ENCODE data around the gene MRTFB.
"Not testable (repeated sequence)": the region's sequence is repeated elsewhere in the genome, so short reads cannot be mapped to it uniquely, and the experiment has no call there.

MRTFB gene

DNA sequence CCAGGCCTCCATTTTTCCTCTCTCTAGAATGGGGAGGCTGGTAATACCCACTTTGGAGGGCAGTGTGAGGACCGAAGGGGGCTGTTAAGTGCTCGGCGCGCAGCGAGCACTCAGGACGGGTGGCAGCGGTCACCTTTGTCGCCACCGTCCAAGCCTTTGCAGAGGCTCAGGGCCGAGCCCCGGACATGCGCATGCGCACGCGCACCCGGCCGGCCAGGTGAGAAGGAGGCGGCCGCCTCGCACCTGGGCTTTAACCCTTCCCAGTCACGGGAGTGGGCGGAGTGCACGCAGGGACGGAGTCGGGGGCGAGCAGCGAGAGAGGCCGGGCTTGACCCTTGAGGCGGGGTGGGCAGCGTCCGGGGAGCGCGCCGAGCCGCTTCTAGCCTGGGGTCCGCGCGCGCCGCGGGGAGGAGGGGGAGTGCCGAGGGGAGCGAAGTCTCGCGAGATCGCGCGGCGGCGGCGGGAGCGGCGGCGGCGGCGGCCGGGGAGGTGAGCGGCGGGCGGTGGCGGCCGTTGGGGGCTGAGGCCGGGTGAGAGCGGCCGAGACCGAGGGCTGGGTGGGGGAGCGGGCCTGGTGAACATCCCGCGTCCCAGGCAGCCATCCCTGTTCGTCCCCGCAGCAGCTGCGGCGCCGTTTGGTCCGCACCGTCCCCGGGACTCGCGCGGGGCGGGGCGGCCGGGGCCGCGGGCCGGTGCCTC, at the start of gene MRTFB:
MRTFB (plus strand) TSS at position 443 of the 699 bp plus-strand sequence. CDS start 69,288 bp downstream, outside the sequence.
- peak; percentile 82 to 89 for DNase-seq
- peak; percentile 90 for ATAC-seq
- Mint-ChIP-seq H3K4me3 (peak within 1 kb of the TSS; percentile 89 to 92), H3K27me3 (peaks cover 9% of the 10 kb centered on the region), H3K4me1 (peaks cover 16% of the 10 kb centered on the region), H3K27ac (peak within 1 kb of the TSS; percentile 96 to 97), H3K9me3 (no peaks in the 10 kb centered on the region)

- not testable (repeated sequence) for DNase-seq, H3K27ac Mint-ChIP-seq, H3K4me3 Mint-ChIP-seq, H3K4me1 Mint-ChIP-seq, ATAC-seq, H3K9me3 Mint-ChIP-seq
- peaks cover 31% of the 10 kb centered on the region for H3K27me3 Mint-ChIP-seq
These were observed 47.6 kb upstream of the MRTFB start for GRCh38 chr16:14023526-14023925.

GRCh38 chr16:14024283-14024682, 46.8 kb upstream of the MRTFB start:
- Mint-ChIP-seq H3K4me1 (no peaks in the 10 kb centered on the region), H3K9me3 (no peaks in the 10 kb centered on the region)
- ATAC-seq = no peak

GRCh38 chr16:14026572-14027285, 44.4 kb upstream of the MRTFB start:
- ATAC-seq (no peak), DNase-seq (no peak)
- H3K9me3 Mint-ChIP-seq = no peaks in the 10 kb centered on the region
- H3K27me3 Mint-ChIP-seq = peaks cover 34% of the 10 kb centered on the region
- no peak overlapping the region for H3K27ac Mint-ChIP-seq
- H3K4me3 Mint-ChIP-seq = no peak overlapping the region
- H3K4me1 Mint-ChIP-seq = no peaks in the 10 kb centered on the region

More at GRCh38 chr16:14024283-14024682, 46.8 kb upstream of the MRTFB start:
- Mint-ChIP-seq H3K27me3 (peaks cover 34% of the 10 kb centered on the region), H3K4me3 (no peak overlapping the region), H3K27ac (no peak overlapping the region)
- no peak for DNase-seq

GRCh38 chr16:14028202-14028601, 42.9 kb upstream of the MRTFB start:
- peaks cover 34% of the 10 kb centered on the region for H3K27me3 Mint-ChIP-seq

GRCh38 chr16:14029658-14030057, 41.5 kb upstream of the MRTFB start:
- no peaks in the 10 kb centered on the region for H3K4me1 Mint-ChIP-seq
- no peaks in the 10 kb centered on the region for H3K9me3 Mint-ChIP-seq
- H3K4me3 Mint-ChIP-seq = no peak overlapping the region
- H3K27me3 Mint-ChIP-seq = peaks cover 34% of the 10 kb centered on the region
- DNase-seq (no peak), ATAC-seq (no peak)
- peak overlapping the region in 1 of 2 donors; percentile 71 for H3K27ac Mint-ChIP-seq

More at GRCh38 chr16:14028202-14028601, 42.9 kb upstream of the MRTFB start:
- no peaks in the 10 kb centered on the region for H3K9me3 Mint-ChIP-seq
- H3K27ac Mint-ChIP-seq = no peak overlapping the region
- H3K4me3 Mint-ChIP-seq = no peak overlapping the region
- DNase-seq (no peak), ATAC-seq (no peak)
- H3K4me1 Mint-ChIP-seq = no peaks in the 10 kb centered on the region

DNA sequence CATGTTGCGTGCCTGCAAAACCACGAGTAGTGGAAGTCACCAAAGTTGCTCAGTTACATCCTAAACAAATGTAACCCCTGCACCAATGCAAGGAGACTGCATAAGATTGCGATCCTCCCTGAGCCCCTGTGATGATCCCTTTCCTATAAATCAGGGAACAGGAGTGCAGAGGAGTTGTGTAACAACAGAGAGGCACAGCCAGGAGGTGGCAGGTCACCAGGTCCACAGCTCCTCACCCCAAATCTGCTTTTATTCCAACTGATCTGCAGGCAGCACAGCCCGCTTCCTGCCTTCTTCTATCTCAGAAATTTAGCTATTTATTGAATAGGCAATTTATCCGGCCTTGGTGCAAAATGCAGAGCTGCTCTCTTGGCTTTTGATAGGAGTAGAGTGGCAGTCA, 36.0 kb upstream of the MRTFB start:
- H3K27me3 Mint-ChIP-seq = no peaks in the 10 kb centered on the region
- no peak for ATAC-seq
- H3K4me3 Mint-ChIP-seq = no peak overlapping the region
- peaks cover 0 to 7% of the 10 kb centered on the region in 2 donors for H3K9me3 Mint-ChIP-seq
- DNase-seq = no peak
- H3K4me1 Mint-ChIP-seq = no peaks in the 10 kb centered on the region
- no peak overlapping the region for H3K27ac Mint-ChIP-seq

DNA sequence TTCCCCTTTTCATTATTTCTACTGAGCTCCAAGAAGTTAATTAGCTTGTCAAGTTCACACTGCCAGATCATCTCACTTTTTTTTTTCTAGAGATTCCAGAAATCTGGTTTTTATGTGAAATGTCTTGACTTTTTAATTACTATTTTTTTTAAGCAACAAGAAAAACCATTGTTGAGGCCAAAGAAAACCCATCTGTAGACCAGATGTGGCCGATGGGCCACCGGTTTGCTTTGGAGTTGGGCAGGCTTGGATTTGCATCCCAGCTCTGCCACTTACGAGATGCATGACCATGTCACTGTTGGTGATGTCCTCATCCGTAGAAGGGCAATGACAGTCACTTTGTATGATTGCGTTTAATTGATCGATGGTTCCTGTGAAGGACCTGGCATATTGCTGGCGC, 34.2 kb upstream of the MRTFB start:
- Mint-ChIP-seq H3K4me3 (no peak overlapping the region), H3K9me3 (peaks cover 0 to 7% of the 10 kb centered on the region in 2 donors), H3K4me1 (no peaks in the 10 kb centered on the region), H3K27ac (peak overlapping the region in 1 of 2 donors; percentile 2), H3K27me3 (no peaks in the 10 kb centered on the region)
- ATAC-seq (no peak), DNase-seq (no peak)

- H3K9me3 Mint-ChIP-seq = peaks cover 0 to 7% of the 10 kb centered on the region in 2 donors
- no peak for ATAC-seq
- no peak overlapping the region for H3K4me3 Mint-ChIP-seq
- H3K27ac Mint-ChIP-seq = no peak overlapping the region
- H3K27me3 Mint-ChIP-seq = no peaks in the 10 kb centered on the region
- DNase-seq = no peak
- H3K4me1 Mint-ChIP-seq = no peaks in the 10 kb centered on the region
These were observed 33.2 kb upstream of the MRTFB start for GRCh38 chr16:14037960-14038359.

GRCh38 chr16:14041164-14041563, 30.0 kb upstream of the MRTFB start:
- ATAC-seq (no peak), DNase-seq (no peak)
- Mint-ChIP-seq H3K9me3 (peaks cover 0 to 7% of the 10 kb centered on the region in 2 donors), H3K4me3 (no peak overlapping the region), H3K4me1 (no peaks in the 10 kb centered on the region), H3K27me3 (no peaks in the 10 kb centered on the region), H3K27ac (no peak overlapping the region)

GRCh38 chr16:14042706-14043105, 28.4 kb upstream of the MRTFB start:
- H3K27ac Mint-ChIP-seq = no peak overlapping the region
- no peaks in the 10 kb centered on the region for H3K27me3 Mint-ChIP-seq
- DNase-seq = no peak
- H3K4me1 Mint-ChIP-seq = no peaks in the 10 kb centered on the region
- H3K4me3 Mint-ChIP-seq = no peak overlapping the region
- ATAC-seq = no peak
- H3K9me3 Mint-ChIP-seq = no peaks in the 10 kb centered on the region

GRCh38 chr16:14043278-14043677, 27.8 kb upstream of the MRTFB start:
- no peak for ATAC-seq
- H3K4me3 Mint-ChIP-seq = no peak overlapping the region
- DNase-seq = no peak
- no peaks in the 10 kb centered on the region for H3K27me3 Mint-ChIP-seq
- H3K4me1 Mint-ChIP-seq = no peaks in the 10 kb centered on the region
- H3K9me3 Mint-ChIP-seq = no peaks in the 10 kb centered on the region
- H3K27ac Mint-ChIP-seq = no peak overlapping the region

GRCh38 chr16:14043793-14044192, 27.3 kb upstream of the MRTFB start:
- Mint-ChIP-seq H3K27ac (no peak overlapping the region), H3K9me3 (no peaks in the 10 kb centered on the region), H3K4me3 (no peak overlapping the region), H3K27me3 (no peaks in the 10 kb centered on the region), H3K4me1 (no peaks in the 10 kb centered on the region)
- ATAC-seq (no peak), DNase-seq (no peak)

DNA sequence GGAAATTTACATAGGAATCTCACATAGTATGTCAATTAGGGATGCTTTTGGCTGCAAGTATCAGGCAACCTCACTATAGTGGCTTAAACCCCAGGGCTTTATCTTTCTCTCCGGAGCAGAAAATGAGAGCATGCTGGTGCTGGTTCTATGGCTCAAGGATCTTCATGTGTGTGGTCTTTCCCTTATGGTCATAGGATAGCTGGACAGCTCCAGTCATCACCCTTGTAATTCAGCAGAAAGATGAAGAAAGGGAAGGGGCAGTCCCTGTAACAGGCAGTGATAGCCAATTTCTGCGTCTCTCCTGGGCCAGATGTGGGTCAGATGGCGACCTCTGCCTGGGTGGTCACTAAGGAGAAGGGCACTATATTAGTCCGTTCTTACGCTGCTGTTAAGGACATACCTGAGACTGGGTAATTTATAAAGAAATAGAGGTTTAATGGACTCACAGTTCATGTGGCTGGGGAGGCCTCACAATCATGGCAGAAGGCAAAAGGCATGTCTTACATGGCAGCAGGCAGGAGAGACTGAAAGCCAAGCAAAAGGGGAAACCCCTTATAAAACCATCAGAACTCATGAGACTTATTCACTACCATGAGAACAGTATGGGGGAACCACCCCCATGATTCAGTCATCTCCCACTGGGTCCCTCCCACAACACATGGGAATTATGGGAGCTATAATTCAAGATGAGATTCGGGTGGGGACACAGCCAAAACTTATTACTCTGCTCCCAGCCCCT, 23.8 kb upstream of the MRTFB start:
- H3K27ac Mint-ChIP-seq, DNase-seq, H3K9me3 Mint-ChIP-seq, ATAC-seq, H3K4me3 Mint-ChIP-seq, H3K27me3 Mint-ChIP-seq, H3K4me1 Mint-ChIP-seq: not testable (repeated sequence)

DNA sequence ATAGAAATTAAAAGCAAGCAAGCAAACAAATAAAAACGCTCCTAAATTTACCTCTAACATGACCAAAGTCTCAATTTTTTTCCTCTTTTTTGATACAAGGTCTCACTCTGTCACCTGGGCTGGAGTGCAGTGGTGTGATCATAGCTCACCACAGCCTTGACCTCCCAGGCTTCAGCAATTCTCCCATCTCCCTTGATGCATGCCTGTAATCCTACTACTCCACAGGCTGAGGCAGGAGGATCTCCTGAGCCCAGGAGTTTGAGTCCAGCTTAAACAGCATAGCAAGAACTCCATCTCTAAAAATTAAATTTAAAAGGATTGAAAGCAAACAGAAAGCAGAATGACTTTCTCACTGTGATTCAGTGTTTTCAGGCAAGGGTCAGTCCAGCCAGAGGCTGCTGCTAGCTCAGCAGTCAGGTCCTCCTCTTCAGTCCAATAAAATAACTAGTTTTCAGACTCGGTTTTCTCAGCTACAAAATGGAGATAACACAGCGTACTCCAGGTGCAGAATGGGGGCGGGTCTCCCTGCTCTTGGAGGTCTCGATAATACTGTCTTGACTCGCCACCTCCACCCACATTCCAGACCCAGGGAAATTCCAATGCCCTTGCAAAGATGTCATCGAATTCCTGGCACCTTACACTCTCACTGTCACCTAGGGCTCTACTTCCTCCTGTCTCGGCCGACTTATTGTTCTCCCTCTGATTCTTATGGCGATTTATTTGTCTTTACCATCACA, 20.7 kb upstream of the MRTFB start:
- no peak for DNase-seq
- no peak overlapping the region for H3K27ac Mint-ChIP-seq
- H3K9me3 Mint-ChIP-seq = no peaks in the 10 kb centered on the region
- no peaks in the 10 kb centered on the region for H3K27me3 Mint-ChIP-seq
- no peaks in the 10 kb centered on the region for H3K4me1 Mint-ChIP-seq
- no peak overlapping the region for H3K4me3 Mint-ChIP-seq
- ATAC-seq = no peak

All from stimulated activated naive CD8-positive, alpha-beta T cell treated with anti-CD3 and anti-CD28 coated beads, Interleukin-15, amount 100 ng/mL, for 72 hours (primary cell).